K562 (cell line): ENCODE results near the gene IFI30. TPM values are rescaled to one million over a fixed set of nuclear protein-coding genes. Genes with fewer than 3 reads are reported as not detected.

ENCODE experiments used
- ERF ChIP-seq: fragments of 450-650 bp; formaldehyde crosslinking; IDR thresholded peaks from 2 replicates; pipeline ENCODE4 v1.4.0; 2020; ENCODE audit warnings: mild to moderate bottlenecking, mixed read lengths
- ETV1 ChIP-seq: fragments of 450-650 bp; conservative IDR thresholded peaks from 2 replicates; pipeline ENCODE4 v1.6.1; 2016; ENCODE audit warnings: missing genetic modification characterization, control low read depth, low read depth, missing compliant biosample characterization
- GABPB2 ChIP-seq: fragments of 250-450 bp; sonication (Bioruptor Pico); conservative IDR thresholded peaks from 2 replicates; pipeline ENCODE4 v1.5.1; 2021; ENCODE audit warnings: mild to moderate bottlenecking
- MECOM ChIP-seq: fragments of 250-450 bp; sonication (Bioruptor Pico); IDR thresholded peaks from 2 replicates; pipeline ENCODE4 v1.8.0; 2022; ENCODE audit warnings: inconsistent platforms
- MEF2D ChIP-seq: conservative IDR thresholded peaks from 2 replicates; pipeline ENCODE4 v1.6.1; 2016; ENCODE audit warnings: low read depth, missing genetic modification characterization, missing compliant biosample characterization
- MTA1 ChIP-seq: fragments of 450-650 bp; IDR thresholded peaks from 2 replicates; pipeline ENCODE4 v1.6.1; 2017; ENCODE audit warnings: borderline replicate concordance
- NFE2L1 ChIP-seq: fragments of 450-650 bp; IDR thresholded peaks from 2 replicates; pipeline ENCODE4 v1.6.1; 2016; ENCODE audit warnings: missing genetic modification characterization, low read depth, mild to moderate bottlenecking, missing compliant biosample characterization, moderate library complexity, borderline replicate concordance
- NRF1 ChIP-seq, 2 experiments: fragments of 450-650 bp; IDR thresholded peaks in 1 of 2; conservative IDR thresholded peaks in 1 of 2; 2 replicates each; pipeline ENCODE4 v1.6.1; 2014; ENCODE audit warnings: mild to moderate bottlenecking in 2 of 2
- PURB ChIP-seq: sonication (generic); formaldehyde crosslinking; IDR thresholded peaks from 2 replicates; pipeline ENCODE4 v1.9.0; 2021; ENCODE audit warnings: low read depth, mild to moderate bottlenecking, missing genetic modification reagents
- RREB1 ChIP-seq: fragments of 250-450 bp; sonication (Bioruptor Pico); IDR thresholded peaks from 2 replicates; pipeline ENCODE4 v1.4.0; 2020
- SIN3B ChIP-seq: fragments of 450-650 bp; IDR thresholded peaks from 2 replicates; pipeline ENCODE4 v1.6.1; 2017; ENCODE audit warnings: low read depth, mild to moderate bottlenecking, moderate library complexity
- SRSF3 ChIP-seq: fragments of 200-400 bp; formaldehyde crosslinking; IDR thresholded peaks from 2 replicates; pipeline ENCODE4 v1.6.1; 2016; ENCODE audit warnings: mild to moderate bottlenecking, low read length, moderate library complexity; ENCODE audit not compliant: insufficient read depth
- SRSF7 ChIP-seq: fragments of 200-400 bp; formaldehyde crosslinking; optimal IDR thresholded peaks from 2 replicates; pipeline ENCODE3; 2017; ENCODE audit warnings: mild to moderate bottlenecking, low read depth, low read length
- TARDBP ChIP-seq: fragments of 450-650 bp; IDR thresholded peaks from 2 replicates; pipeline ENCODE4 v1.6.1; 2016
- TCF7 ChIP-seq: sonication (generic); IDR thresholded peaks from 2 replicates; pipeline ENCODE4 v1.6.1; 2016; ENCODE audit warnings: antibody characterized with exemption, borderline replicate concordance
- ZFX ChIP-seq: sonication (generic); formaldehyde crosslinking; IDR thresholded peaks from 2 replicates; pipeline ENCODE4 v1.8.0; 2022; ENCODE audit warnings: mild to moderate bottlenecking, missing genetic modification reagents, moderate library complexity
- ZNF217 ChIP-seq: sonication (generic); formaldehyde crosslinking; IDR thresholded peaks from 2 replicates; pipeline ENCODE4 v1.8.0; 2022; ENCODE audit warnings: mild to moderate bottlenecking, missing genetic modification reagents
- ZNF644 ChIP-seq: fragments of 200-800 bp; sonication (Bioruptor generic); IDR thresholded peaks from 2 replicates; pipeline ENCODE4 v1.6.1; 2016; ENCODE audit warnings: low read depth, missing genetic modification characterization, missing compliant biosample characterization
- ZNF696 ChIP-seq: fragments of 250-450 bp; sonication (Bioruptor Pico); conservative IDR thresholded peaks from 2 replicates; pipeline ENCODE4 v1.4.0; 2020; ENCODE audit warnings: mild to moderate bottlenecking, moderate library complexity
- polyA plus RNA-seq, 8 experiments: library from polyadenylated mRNA; depleted of rRNA in 4 of 8; stranded (reverse) in 5 of 8; unstranded in 3 of 8; fragments of >200 nt; fragmentation: Nextera tagmentation in 2 of 8; fragmentation: Illumina TruSeq in 1 of 8; extraction: Ambion mirVana in 2 of 8; extraction: Trizol in 1 of 8; gene quantifications; 2 replicates each; pipeline versions ENCODE4 v1.2.1 to v1.2.3, GENCODE V29; 2011 to 2014; ENCODE audit warnings: inconsistent platforms in 1 of 8, missing spikeins in 1 of 8
- total RNA-seq, 7 experiments: library from RNA; depleted of rRNA in 6 of 7; stranded (reverse); fragments of >200 nt in 6 of 7; fragmentation: Illumina TruSeq in 2 of 7; extraction: Trizol in 2 of 7; gene quantifications; 2 replicates each; pipeline versions ENCODE4 v1.2.1 to v1.2.3, GENCODE V29; 2011 to 2021; ENCODE audit warnings: low replicate concordance in 1 of 7
- TF ChIP-seq, protein P1 (sequence below): sonication (generic); formaldehyde crosslinking; IDR thresholded peaks from 2 replicates; pipeline ENCODE4 v1.8.0; 2022; ENCODE audit warnings: mild to moderate bottlenecking, low read depth, missing genetic modification reagents
- TF ChIP-seq, protein P2 (sequence below): fragments of 450-650 bp; formaldehyde crosslinking; IDR thresholded peaks from 2 replicates; pipeline ENCODE4 v1.4.0; 2022; ENCODE audit warnings: mild to moderate bottlenecking, moderate library complexity
- TF ChIP-seq, protein P3 (sequence below): fragments of 250-450 bp; sonication (Bioruptor Pico); IDR thresholded peaks from 2 replicates; pipeline ENCODE4 v1.9.0; 2021; ENCODE audit warnings: mild to moderate bottlenecking

The IFI30 gene
- total and polyA plus RNA-seq, 9 of the 15 experiments (the other 6 are each of a cell fraction or from before 2014, with no cell fraction given), result 63.7 to 430 (median 109) TPM

- no peak for TF ChIP-seq RREB1 (CRISPR knock-in tag)
- TF ChIP-seq TCF7, result no peak
- TF ChIP-seq MTA1, result no peak
- TF ChIP-seq, protein P1, sequence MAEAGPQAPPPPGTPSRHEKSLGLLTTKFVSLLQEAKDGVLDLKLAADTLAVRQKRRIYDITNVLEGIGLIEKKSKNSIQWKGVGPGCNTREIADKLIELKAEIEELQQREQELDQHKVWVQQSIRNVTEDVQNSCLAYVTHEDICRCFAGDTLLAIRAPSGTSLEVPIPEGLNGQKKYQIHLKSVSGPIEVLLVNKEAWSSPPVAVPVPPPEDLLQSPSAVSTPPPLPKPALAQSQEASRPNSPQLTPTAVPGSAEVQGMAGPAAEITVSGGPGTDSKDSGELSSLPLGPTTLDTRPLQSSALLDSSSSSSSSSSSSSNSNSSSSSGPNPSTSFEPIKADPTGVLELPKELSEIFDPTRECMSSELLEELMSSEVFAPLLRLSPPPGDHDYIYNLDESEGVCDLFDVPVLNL (CRISPR knock-in tag), result no peak
- TF ChIP-seq TARDBP, result no peak
- TF ChIP-seq, protein P2, sequence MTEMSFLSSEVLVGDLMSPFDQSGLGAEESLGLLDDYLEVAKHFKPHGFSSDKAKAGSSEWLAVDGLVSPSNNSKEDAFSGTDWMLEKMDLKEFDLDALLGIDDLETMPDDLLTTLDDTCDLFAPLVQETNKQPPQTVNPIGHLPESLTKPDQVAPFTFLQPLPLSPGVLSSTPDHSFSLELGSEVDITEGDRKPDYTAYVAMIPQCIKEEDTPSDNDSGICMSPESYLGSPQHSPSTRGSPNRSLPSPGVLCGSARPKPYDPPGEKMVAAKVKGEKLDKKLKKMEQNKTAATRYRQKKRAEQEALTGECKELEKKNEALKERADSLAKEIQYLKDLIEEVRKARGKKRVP (CRISPR knock-in tag), result no peak
- no peak for TF ChIP-seq ERF
- TF ChIP-seq MECOM (CRISPR knock-in tag), result no peak
- TF ChIP-seq ZNF696 (CRISPR knock-in tag), result no peak
- no peak for TF ChIP-seq SRSF7
- no peak for TF ChIP-seq SIN3B
- no peak for TF ChIP-seq ETV1 (tag)
- TF ChIP-seq, protein P3, sequence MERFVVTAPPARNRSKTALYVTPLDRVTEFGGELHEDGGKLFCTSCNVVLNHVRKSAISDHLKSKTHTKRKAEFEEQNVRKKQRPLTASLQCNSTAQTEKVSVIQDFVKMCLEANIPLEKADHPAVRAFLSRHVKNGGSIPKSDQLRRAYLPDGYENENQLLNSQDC (CRISPR knock-in tag), result no peak
- TF ChIP-seq GABPB2 (CRISPR knock-in tag), result no peak
- no peak for TF ChIP-seq SRSF3
- no peak for TF ChIP-seq ZNF217 (CRISPR knock-in tag)
- no peak for TF ChIP-seq ZNF644 (tag)
- TF ChIP-seq ZFX (CRISPR knock-in tag), result peak; percentile 75
- no peak for TF ChIP-seq PURB (CRISPR knock-in tag)
- TF ChIP-seq NFE2L1, result no peak
- peak; percentile 74 to 78 for TF ChIP-seq NRF1 (conservative IDR thresholded peaks at IDR 0.05 in 1 of 2, IDR thresholded peaks at IDR 0.05 in 1 of 2)
- TF ChIP-seq MEF2D (tag), result no peak
These were observed 16.7 kb upstream of the IFI30 start (continued) for GRCh38 chr19:18156841-18157464.
